Hematopoietic multipotent progenitor cell treated with erythropoietin and hydrocortisone succinate and interleukin-3 and kit ligand, for 17 days (in vitro differentiated cells): ENCODE measurements around the gene DUSP22.

Experiments used
- DNase-seq: peaks from one replicate; pipeline ENCODE4 v3.0.0-alpha.2; 2015; ENCODE audit warnings: low spot score

Gene DUSP22

DNA sequence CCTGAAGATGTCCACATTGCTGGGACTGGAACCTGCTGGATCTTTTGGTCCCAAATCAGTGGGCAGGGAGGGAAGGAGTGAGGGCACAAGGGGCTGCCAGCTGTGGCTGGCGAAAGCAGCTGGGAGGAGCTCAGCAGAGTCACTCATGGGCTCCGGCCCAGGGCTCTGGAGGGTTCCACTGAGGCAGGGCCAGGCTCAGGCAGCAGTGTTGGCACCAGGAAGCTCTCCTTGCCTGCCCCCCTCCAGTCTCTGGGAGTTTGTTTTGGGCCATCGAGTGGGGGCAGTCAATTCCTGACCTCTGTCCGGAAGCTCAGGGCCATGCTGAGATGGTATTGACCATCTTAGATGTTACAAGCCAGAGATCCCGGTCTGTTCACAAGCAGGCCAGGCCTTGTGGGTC is 60.2 kb downstream of the DUSP22 start:
- DNase-seq, result no peak

DNA sequence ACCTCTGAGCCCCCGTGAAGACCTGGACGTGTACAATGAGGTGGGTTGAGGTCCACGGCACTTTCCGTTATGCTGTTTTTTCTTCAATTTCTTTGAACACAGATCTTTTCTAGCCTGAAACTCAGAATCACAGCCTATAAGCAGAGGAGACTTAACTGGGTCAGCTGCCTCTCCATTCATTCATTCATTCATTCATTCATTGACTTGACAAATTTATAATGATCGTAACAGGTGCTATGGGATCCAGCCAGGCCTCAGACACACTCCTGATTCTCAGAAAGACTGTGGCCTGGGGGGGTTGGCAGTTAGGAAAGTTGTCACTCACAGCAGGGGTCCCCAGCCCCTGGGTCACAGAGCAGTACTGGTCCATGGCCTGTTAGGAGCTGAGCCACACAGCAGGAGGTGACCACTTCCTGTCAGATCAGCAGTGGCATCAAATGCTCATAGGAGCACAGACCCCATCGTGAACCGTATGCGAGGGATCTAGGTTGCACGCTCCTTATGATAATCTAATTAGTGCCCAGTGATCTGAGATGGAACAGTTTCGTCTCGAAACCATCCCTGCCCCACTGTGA is 60.7 kb downstream of the DUSP22 start:
- no peak for DNase-seq

DNA sequence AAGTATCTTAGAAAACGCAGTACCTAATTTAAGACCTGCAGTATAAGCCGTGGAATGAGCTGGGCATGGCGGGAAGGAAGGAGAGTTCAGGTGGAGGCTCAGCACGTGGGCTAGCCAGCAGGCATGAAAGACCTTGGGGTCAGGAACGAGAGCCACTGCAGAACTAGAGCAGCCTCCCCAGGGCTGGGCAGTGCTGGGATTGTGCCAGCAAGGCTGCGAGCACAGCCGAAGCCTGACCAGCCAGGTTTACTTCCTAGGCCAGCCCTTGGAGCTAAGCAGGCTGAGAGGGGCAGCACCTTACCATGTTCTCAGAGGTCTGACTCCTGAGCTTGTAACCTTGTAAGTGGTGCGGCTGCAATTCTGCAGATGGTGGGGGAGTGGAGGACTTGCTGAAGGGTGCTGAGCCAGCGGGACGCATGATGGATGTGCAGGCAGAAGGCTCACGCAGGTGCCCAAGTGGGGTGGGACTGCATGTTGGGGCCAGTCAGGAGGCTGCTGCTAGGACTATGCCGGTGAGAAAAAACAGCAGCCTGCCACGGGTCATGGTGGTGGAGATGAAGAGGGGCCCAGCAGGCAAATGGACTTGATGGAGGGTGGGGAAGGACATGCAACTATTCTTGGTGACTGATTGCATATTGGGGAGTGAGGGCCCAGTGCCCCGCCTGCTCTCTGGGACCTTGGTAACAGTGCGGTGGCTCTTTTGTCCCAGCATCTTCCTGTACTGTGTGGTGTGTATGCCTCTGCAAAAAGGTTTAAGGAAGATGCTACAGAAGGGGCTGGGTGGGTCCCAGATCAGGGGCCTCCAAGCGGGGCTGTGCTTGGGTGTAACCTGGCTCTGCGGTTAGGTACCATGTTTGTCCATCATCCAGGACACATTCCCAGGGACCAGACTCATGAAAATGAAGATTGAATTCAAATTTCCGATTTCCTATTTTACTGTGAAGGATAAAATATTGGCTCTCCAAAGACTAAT is 61.6 kb downstream of the DUSP22 start:
- DNase-seq, result no peak

DNA sequence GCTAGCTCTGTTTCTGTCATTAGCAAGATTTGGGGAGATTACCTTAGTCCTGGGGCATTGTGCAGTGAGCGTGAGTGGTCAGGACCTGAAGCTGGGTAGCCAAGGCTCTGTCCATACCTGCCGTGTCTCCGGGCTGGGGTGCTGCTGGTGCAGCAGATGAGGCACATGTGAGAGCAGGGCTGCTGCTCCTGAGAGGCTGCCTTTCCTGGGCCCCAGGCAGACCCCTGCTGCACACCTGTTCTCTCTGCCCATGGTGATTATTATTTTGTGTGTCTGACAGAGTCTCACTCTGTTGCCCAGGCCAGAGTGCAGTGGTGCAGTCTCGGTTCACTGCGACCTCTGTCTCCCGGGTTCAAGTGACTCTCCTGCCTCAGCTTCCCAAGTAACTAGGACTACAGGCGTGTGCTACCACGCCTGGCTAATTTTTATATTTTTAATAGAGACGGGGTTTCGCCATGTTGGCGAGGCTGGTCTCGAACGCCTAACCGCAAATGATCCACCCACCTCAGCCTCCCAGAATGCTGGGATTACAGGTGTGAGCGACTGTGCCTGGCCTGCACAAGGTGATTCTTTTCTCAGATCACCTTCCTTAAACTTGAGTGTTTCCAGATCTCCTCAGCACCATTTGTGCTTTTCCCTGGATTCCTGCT is 62.5 kb downstream of the DUSP22 start:
- no peak for DNase-seq

DNA sequence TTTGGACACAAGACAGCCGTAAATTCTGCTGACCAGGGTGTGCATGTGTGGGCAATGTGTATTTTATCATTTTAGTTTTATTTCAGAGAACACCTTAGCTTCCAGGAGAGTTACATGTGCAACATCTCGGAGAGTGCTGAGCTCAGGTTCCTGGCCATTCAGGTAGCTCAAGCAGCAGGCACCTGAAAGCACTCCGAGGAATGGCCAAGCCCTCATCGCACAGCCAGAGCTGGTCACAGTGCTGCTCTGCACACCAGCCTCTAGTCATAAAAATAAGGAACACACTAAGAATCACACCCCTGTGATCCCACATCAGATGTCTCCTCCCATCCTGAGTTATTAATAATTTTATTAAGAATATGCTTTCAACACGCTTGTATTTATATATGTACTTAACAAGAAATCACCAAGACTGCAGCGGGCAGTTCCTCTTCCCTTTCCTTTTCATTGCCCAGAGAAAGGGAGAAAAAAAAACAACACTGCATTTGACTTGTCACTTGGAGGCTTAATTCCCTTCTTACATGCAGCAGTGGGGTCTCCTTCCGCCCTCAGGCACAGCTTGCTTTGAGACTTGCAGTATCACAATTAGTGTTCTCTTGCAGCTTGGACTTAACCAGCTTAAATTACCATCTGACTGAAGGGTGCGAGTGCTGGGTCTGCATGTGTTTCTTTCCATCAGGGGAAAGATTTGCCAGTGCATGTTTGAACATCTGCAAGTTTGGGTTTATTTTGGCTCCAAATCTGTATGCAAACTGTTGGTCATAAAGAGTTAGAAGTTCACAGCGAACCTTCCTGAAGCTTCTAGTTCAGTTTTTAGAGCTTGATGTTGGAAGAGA is 63.3 kb downstream of the DUSP22 start:
- no peak for DNase-seq

DNA sequence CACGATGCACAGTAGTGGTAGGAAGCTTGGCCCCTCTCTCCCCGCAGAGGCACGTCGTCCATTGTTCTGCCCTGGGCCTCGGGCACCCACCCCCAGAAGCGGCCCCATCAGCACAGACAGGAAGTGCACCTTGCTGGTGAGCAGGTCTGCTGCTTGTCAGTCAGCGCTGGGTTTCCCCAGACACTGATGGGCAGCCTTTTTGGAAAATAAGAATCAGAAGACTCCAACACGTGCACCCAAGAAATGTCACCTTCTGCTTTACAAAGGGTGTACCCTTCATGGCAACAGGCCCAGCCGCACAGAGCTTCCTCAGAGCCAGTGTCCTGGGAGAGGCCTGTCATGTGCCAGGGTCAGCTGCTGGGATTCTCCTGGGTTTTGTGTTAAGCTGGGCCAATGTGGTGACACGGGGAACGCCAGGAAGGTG is 64.6 kb downstream of the DUSP22 start:
- DNase-seq, result no peak

DNA sequence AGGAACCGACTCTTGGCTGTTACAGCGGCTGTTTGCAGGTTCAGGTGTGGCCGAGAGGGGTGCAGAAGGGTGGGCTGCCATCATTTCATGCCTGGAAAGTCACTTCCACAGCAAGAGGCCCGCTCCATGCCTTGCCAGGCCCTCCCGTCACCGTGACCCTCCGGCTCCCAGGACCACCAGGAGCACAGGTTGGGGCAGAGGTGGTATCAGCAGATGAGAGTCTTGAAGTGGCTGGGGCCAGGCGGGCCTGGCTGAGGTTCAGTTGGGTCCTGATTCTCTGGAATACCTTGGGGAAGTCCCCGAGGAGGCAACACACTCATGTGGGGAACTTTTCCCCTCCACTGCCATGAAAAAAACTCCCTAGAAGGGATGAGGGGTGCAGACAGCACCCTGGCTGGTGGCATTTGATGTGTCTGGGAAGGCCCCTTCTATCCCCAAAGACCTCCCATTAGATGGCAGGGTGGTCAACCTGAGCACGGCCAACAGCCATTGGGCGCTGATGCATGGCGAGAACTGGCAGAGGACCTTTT is 65.0 kb downstream of the DUSP22 start:
- DNase-seq, result no peak

DNA sequence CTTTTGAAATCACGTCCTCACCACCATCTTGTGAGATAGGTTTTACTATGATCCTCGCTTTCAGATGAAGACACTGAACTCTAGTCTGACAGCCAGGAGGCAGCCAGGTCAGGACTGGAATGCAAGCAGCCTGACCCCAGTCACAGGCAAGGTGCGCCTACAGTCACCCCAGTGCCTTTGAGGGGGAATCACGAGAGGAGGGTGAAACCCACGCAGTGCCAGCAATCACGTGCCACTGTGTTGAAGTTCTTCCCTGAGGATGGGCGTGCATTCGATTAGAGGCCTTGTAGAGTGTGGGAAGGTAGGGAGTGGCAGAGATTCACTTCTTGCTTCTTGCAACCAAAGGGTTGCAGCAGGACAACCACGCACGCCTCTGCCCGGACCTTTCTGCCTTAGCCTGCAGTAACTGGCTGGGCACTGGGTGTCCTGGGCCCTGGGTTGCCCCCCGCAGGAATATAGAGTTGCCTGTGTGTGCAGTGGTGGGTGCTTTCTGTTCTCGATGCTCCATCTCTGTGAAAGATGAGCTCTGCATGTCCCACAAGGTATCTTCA is 65.6 kb downstream of the DUSP22 start:
- DNase-seq, result no peak

DNA sequence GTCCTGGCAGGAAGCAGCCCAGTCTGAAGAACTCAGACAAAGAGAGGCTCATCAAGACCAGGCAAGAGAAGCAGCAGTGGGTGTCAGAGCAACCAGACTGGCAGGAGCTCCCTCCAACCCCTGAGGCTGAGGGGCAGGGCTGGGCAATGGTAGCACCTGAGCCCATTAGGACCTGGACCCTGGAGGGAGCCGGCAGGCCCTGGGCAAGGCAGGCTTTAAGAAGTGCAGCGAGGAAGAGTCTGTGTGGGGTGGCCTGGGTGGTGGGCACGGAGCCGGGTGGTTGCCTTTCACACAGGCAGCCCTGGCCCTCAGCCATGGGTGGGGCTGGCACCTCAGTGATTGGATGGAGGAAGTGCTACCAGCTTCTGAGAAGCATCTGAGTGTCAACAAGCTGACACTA is 66.1 kb downstream of the DUSP22 start:
- no peak for DNase-seq

DNA sequence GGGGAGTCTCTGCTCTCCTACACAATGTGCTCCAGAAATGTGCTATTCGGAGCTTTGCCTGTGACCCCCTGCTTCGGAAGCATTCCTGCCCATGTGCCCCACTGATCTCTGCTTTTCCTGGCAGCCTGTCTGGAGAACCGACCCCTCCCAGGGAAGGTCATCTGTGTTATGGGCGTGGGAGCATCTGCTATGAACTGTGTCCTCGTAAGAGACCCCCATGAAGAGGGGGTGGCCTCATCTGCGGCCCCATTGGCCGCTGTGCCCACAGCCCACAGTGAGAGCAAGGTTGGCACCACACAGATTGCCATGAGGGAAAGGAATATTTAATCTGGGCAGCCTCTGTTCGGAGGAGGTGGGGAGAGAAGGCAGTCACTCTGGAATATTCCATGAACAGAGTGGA is 66.6 kb downstream of the DUSP22 start:
- no peak for DNase-seq

DNA sequence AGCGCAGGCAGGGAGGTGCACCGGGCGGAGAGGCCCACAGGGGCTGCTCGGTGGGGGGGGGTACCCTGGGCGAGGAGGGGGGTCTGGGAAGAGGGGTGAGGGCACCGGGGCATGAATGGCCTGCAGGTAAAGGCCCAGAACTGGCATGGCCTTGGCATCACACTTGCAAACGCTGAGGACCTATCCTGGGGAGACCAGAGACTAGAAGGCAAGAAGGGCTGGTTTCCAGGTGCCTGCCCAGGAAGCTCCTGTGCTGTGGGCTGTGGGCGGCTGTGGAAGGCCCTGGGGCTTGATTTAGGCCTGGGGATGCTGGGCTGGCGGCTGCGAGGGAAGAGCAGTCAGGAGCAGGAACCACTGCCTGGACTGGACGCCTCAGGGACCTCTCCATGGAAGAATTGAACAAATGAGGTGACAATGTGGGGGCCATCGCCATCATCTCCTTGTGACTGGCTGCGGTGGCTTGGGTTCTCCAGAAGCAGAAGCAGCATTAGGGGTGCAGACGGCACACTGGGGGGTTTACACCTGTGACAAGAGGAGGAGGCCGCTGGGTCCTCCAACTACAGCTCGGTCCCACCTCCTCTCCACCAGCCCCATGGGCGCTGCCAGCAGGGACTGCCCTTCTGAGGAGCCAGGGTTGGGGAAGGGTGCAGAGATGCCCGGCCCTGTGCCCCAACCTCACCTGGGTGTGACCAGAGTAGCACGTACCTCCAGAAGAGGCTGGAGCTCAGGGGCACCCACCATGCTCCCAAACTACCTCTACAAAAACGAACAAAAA is 67.2 kb downstream of the DUSP22 start:
- DNase-seq, result no peak

DNA sequence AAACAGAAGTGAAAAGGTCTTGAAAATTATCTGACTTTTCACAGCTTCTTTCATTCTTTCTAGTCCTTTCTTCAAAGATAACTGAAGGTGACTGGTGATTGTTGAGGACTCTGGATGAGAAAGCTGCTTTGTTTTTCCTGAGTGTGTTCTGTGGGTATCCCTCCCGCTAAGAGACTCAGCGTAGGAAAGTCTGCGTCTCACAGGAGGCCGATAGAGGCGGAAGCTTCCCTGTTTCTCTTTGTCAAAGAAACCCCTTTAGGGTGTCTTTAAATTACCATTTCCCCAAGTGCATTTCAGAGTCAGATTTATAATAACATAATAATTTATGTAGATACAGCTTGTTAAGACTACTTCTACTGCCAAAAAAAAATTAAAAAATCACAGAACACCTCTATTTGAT is 68.1 kb downstream of the DUSP22 start:
- DNase-seq, result no peak

DNA sequence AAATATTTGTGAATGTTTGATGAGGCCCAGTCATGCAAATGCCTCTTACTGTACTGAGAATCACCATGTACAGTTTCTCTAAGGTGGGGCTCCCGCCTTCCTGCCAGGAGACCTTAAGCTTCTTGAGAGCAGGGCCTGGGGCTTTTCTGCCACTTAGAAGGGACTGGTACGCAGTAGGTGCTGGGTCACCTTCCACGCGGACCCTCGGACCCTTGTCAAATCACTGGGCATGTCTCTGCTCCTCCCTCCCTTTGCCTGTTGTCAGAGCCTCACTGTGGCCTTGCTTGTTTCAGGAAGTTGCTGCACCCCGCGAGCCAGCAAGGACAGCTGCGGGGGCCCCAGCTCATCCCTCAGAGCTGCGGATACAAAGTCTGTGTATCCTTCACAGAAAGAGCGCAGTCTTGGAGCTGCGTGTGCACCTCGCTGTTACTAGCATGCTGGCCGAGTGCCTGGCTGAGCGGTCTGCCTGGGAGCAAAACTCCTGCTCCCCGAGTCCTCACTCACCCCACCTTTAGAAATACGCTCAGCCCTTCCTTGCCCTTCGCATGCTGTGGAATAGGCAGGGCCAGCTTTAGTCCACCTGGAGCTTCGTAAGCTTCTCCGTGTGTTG is 68.6 kb downstream of the DUSP22 start:
- DNase-seq, result no peak

DNA sequence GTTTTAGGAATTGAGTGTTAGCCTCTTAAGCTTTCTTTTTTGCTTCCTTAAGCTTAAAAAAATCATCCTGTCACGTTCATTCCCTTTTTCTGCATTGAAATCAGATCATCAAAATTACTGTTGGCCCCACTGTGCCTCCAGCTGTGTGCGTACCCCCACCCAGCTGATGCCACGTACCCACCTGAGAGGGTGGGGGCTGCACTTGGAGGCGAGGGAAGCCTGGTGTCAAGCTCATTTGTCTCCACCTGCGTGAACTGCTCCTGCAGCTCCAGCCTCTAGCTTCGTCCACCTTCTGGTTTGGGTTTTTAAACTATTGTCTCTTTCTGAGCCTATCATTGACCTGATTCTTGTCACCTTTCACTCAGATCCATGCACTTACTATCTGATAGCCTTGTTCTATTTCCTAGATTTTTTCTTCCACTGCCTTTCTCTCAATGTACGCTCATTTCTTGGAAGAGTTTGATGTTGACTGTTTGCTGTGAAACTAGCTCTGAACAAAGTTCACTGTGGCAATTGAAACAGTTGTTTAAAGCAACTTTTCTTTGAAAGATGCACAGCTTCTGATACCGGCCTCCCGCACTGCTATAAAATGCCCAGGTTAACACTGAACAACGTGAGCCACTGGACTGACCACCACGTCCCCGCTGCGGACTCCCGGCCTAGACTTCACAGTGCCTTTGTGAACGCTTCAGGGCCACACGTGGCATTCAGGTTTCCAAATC is 69.3 kb downstream of the DUSP22 start:
- DNase-seq, result no peak

DNA sequence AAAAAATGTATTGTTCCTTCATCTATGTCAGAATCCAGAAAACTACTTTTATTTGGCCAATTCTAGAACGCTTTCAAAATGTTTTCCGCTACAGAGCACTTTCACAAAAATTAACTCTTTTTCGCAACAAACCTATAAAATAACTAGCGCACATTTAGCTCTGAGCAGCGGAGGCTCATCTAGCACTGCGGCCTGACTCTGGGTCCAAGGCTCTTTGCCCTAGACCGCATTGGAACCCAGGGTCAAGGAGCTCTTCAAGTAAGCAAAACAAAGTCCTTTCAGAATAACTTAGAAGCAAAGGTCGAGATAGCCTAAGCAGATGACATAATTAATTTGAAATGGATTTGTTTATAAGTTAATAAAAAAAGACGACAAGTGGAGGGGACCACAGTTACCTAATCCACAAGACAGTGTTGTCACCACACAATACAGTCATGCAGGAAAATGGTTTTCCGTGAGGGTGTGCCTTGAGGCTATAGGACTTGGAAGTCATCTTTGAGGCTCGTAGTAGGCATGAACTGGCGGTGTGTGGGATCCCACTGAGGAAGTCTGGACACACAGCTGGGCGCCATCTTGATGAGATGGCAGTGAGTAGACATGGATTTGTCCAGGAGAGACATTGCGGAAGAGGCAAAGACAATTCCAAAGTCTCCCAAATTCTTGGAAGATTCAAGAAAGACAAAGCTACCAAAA is 70.1 kb downstream of the DUSP22 start:
- DNase-seq, result no peak

DNA sequence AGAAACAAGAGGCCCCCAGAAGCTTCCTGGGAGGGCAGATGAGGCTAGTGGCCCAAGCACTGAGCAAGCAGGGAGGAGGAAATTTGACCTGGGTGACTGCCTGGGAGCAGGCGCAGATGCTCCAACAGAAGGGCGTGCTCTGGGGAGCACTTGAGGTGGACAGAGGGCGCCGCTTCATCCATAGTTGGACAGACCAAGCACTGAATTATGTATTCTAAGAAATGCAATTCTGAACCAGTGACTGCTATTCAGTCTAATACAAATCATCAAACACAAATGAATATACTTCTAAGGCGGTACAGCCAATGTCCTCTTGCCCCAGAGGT is 70.6 kb downstream of the DUSP22 start:
- DNase-seq, result no peak

DNA sequence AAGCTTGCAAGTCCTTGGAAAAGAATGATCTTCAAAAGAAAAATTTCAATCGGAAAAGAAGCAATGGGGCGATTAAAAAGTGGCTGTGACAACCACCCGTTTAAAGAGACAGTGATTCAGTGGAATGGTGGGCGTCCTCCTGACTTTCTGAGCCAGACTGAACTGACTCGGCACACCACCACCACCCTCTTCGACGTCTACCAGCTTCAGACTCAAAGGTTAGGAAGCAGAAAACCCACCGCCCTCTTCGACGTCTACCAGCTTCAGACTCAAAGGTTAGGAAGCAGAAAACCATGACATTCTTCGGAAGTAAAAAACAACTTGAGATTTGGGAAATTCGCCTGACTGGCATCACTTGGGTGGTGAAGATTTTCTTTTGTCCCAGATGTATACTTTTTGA is 71.0 kb downstream of the DUSP22 start:
- DNase-seq, result no peak

DNA sequence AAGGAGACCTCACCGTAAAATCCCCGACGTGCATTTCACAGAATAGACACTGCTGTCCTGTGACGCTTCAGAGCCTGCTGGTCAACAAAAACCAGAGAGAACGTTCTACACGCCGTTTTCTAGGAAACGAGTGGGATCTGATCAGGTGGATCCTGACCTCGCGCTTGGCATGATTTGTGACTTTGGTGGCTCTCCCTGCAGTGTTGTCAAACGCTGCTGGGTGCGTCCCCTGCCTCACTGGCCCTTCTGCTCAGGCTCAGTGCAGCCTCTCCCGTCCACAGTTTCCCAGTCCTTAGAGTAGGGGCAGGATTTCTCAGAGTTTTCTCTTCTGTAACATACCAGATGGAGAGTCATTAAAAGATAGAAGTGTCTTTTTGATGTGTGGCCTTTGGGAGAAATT is 71.6 kb downstream of the DUSP22 start:
- DNase-seq, result no peak
